ENCODE results near the gene SEBOX.
A peak's percentile ranks its signal among the peaks of the same experiment; 100 is the strongest.

Gene SEBOX

GRCh38 chr17:28364665-28365363 lies at the start of gene SEBOX:
TSS of gene SEBOX (minus strand) at chr17:28365199. CDS start at chr17:28365151, 48 bp downstream.
- no peaks in the 10 kb centered on the region for H3K27me3 ChIP-seq (ENCODE audit: control insufficient read depth, insufficient read depth, low read length)
- H3K4me3 ChIP-seq (ENCODE audit: low read depth, low read length) = no peak within 1 kb of the TSS
- H3K9ac ChIP-seq (ENCODE audit: low read length) = no peak within 1 kb of the TSS
- H3K36me3 ChIP-seq (ENCODE audit: control insufficient read depth, insufficient read depth, low read length) = peaks cover 49% of the 10 kb centered on the region
- H3K9me3 ChIP-seq (ENCODE audit: control insufficient read depth, insufficient read depth, low read depth, low read length) = no peaks in the 10 kb centered on the region
- H3K4me1 ChIP-seq (ENCODE audit: control insufficient read depth, insufficient read depth, low read length) = peaks cover 1% of the 10 kb centered on the region
- no peak within 1 kb of the TSS for H3K27ac ChIP-seq (ENCODE audit: low read depth, low read length)

- Histone ChIP-seq H3K27me3 (ENCODE audit: control insufficient read depth, insufficient read depth, low read length) (peaks cover 35% of the 10 kb centered on the region), H3K4me1 (ENCODE audit: control insufficient read depth, insufficient read depth, low read length) (peaks cover 23% of the 10 kb centered on the region), H3K36me3 (ENCODE audit: control insufficient read depth, insufficient read depth, low read length) (no peaks in the 10 kb centered on the region), H3K4me3 (ENCODE audit: low read depth, low read length) (no peak overlapping the region), H3K9ac (ENCODE audit: low read length) (no peak overlapping the region), H3K27ac (ENCODE audit: low read depth, low read length) (no peak overlapping the region), H3K9me3 (ENCODE audit: control insufficient read depth, insufficient read depth, low read depth, low read length) (no peaks in the 10 kb centered on the region)
Measured at GRCh38 chr17:28413804-28414203, 48.8 kb upstream of the SEBOX start.

GRCh38 chr17:28412099-28412498 lies 47.1 kb upstream of the SEBOX start:
- no peak overlapping the region for H3K27ac ChIP-seq (ENCODE audit: low read depth, low read length)
- H3K27me3 ChIP-seq (ENCODE audit: control insufficient read depth, insufficient read depth, low read length) = peaks cover 30% of the 10 kb centered on the region
- no peak overlapping the region for H3K4me3 ChIP-seq (ENCODE audit: low read depth, low read length)
- no peak overlapping the region for H3K9ac ChIP-seq (ENCODE audit: low read length)
- no peaks in the 10 kb centered on the region for H3K9me3 ChIP-seq (ENCODE audit: control insufficient read depth, insufficient read depth, low read depth, low read length)
- no peaks in the 10 kb centered on the region for H3K36me3 ChIP-seq (ENCODE audit: control insufficient read depth, insufficient read depth, low read length)
- peaks cover 40% of the 10 kb centered on the region for H3K4me1 ChIP-seq (ENCODE audit: control insufficient read depth, insufficient read depth, low read length)

GRCh38 chr17:28407974-28408306 lies 42.9 kb upstream of the SEBOX start:
- Histone ChIP-seq H3K27ac (ENCODE audit: low read depth, low read length) (no peak overlapping the region), H3K27me3 (ENCODE audit: control insufficient read depth, insufficient read depth, low read length) (peaks cover 27% of the 10 kb centered on the region), H3K9ac (ENCODE audit: low read length) (peak overlapping the region; percentile 3), H3K36me3 (ENCODE audit: control insufficient read depth, insufficient read depth, low read length) (no peaks in the 10 kb centered on the region), H3K4me1 (ENCODE audit: control insufficient read depth, insufficient read depth, low read length) (peaks cover 62% of the 10 kb centered on the region), H3K4me3 (ENCODE audit: low read depth, low read length) (peak overlapping the region; percentile 7; the same call in 1 of the 2 replicates), H3K9me3 (ENCODE audit: control insufficient read depth, insufficient read depth, low read depth, low read length) (no peaks in the 10 kb centered on the region)

GRCh38 chr17:28407130-28407973 lies 42.4 kb upstream of the SEBOX start:
- Histone ChIP-seq H3K4me3 (ENCODE audit: low read depth, low read length) (peak overlapping the region; percentile 7; the same call in 1 of the 2 replicates), H3K36me3 (ENCODE audit: control insufficient read depth, insufficient read depth, low read length) (no peaks in the 10 kb centered on the region), H3K4me1 (ENCODE audit: control insufficient read depth, insufficient read depth, low read length) (peaks cover 66% of the 10 kb centered on the region), H3K9me3 (ENCODE audit: control insufficient read depth, insufficient read depth, low read depth, low read length) (no peaks in the 10 kb centered on the region), H3K27ac (ENCODE audit: low read depth, low read length) (no peak overlapping the region), H3K9ac (ENCODE audit: low read length) (peak overlapping the region; percentile 18), H3K27me3 (ENCODE audit: control insufficient read depth, insufficient read depth, low read length) (peaks cover 31% of the 10 kb centered on the region)

GRCh38 chr17:28406473-28406814 lies 41.4 kb upstream of the SEBOX start:
- Histone ChIP-seq H3K9ac (ENCODE audit: low read length) (peak overlapping the region; percentile 47), H3K27ac (ENCODE audit: low read depth, low read length) (no peak overlapping the region), H3K4me3 (ENCODE audit: low read depth, low read length) (peak overlapping the region; percentile 73)

GRCh38 chr17:28405632-28406472 lies 40.9 kb upstream of the SEBOX start, which contains the start of gene SLC46A1:
TSS of gene SLC46A1 (minus strand) at chr17:28406212. CDS start at chr17:28406114, 98 bp downstream.
- Histone ChIP-seq H3K27me3 (ENCODE audit: control insufficient read depth, insufficient read depth, low read length) (peaks cover 38% of the 10 kb centered on the region), H3K9me3 (ENCODE audit: control insufficient read depth, insufficient read depth, low read depth, low read length) (no peaks in the 10 kb centered on the region), H3K4me3 (ENCODE audit: low read depth, low read length) (peak within 1 kb of the TSS; percentile 73), H3K9ac (ENCODE audit: low read length) (peak within 1 kb of the TSS; percentile 67), H3K36me3 (ENCODE audit: control insufficient read depth, insufficient read depth, low read length) (no peaks in the 10 kb centered on the region), H3K27ac (ENCODE audit: low read depth, low read length) (no peak within 1 kb of the TSS; the same call in 1 of the 2 replicates), H3K4me1 (ENCODE audit: control insufficient read depth, insufficient read depth, low read length) (peaks cover 63% of the 10 kb centered on the region)

More at GRCh38 chr17:28406473-28406814, 41.4 kb upstream of the SEBOX start:
- H3K4me1 ChIP-seq (ENCODE audit: control insufficient read depth, insufficient read depth, low read length) = peaks cover 66% of the 10 kb centered on the region
- H3K27me3 ChIP-seq (ENCODE audit: control insufficient read depth, insufficient read depth, low read length) = peaks cover 36% of the 10 kb centered on the region
- no peaks in the 10 kb centered on the region for H3K36me3 ChIP-seq (ENCODE audit: control insufficient read depth, insufficient read depth, low read length)
- no peaks in the 10 kb centered on the region for H3K9me3 ChIP-seq (ENCODE audit: control insufficient read depth, insufficient read depth, low read depth, low read length)

GRCh38 chr17:28404812-28405570 lies 40.0 kb upstream of the SEBOX start:
- H3K27ac ChIP-seq (ENCODE audit: low read depth, low read length) = no peak overlapping the region; the same call in 1 of the 2 replicates
- peaks cover 63% of the 10 kb centered on the region for H3K4me1 ChIP-seq (ENCODE audit: control insufficient read depth, insufficient read depth, low read length)
- H3K4me3 ChIP-seq (ENCODE audit: low read depth, low read length) = peak overlapping the region; percentile 73

GRCh38 chr17:28404461-28404811 lies 39.4 kb upstream of the SEBOX start:
- Histone ChIP-seq H3K36me3 (ENCODE audit: control insufficient read depth, insufficient read depth, low read length) (peaks cover 1% of the 10 kb centered on the region; the same call in 1 of the 2 replicates), H3K4me3 (ENCODE audit: low read depth, low read length) (no peak overlapping the region; the same call in 1 of the 2 replicates), H3K27ac (ENCODE audit: low read depth, low read length) (no peak overlapping the region), H3K27me3 (ENCODE audit: control insufficient read depth, insufficient read depth, low read length) (peaks cover 43% of the 10 kb centered on the region), H3K4me1 (ENCODE audit: control insufficient read depth, insufficient read depth, low read length) (peaks cover 62% of the 10 kb centered on the region), H3K9me3 (ENCODE audit: control insufficient read depth, insufficient read depth, low read depth, low read length) (no peaks in the 10 kb centered on the region), H3K9ac (ENCODE audit: low read length) (no peak overlapping the region)

More at GRCh38 chr17:28404812-28405570, 40.0 kb upstream of the SEBOX start:
- Histone ChIP-seq H3K27me3 (ENCODE audit: control insufficient read depth, insufficient read depth, low read length) (peaks cover 42% of the 10 kb centered on the region), H3K9me3 (ENCODE audit: control insufficient read depth, insufficient read depth, low read depth, low read length) (no peaks in the 10 kb centered on the region), H3K36me3 (ENCODE audit: control insufficient read depth, insufficient read depth, low read length) (no peaks in the 10 kb centered on the region; the same call in 1 of the 2 replicates), H3K9ac (ENCODE audit: low read length) (peak overlapping the region; percentile 59)

- no peak overlapping the region for H3K27ac ChIP-seq (ENCODE audit: low read depth, low read length)
- H3K4me3 ChIP-seq (ENCODE audit: low read depth, low read length) = no peak overlapping the region
- peaks cover 47% of the 10 kb centered on the region for H3K27me3 ChIP-seq (ENCODE audit: control insufficient read depth, insufficient read depth, low read length)
- H3K36me3 ChIP-seq (ENCODE audit: control insufficient read depth, insufficient read depth, low read length) = peaks cover 6% of the 10 kb centered on the region; the same call in 1 of the 2 replicates
- no peaks in the 10 kb centered on the region for H3K9me3 ChIP-seq (ENCODE audit: control insufficient read depth, insufficient read depth, low read depth, low read length)
- peaks cover 60% of the 10 kb centered on the region for H3K4me1 ChIP-seq (ENCODE audit: control insufficient read depth, insufficient read depth, low read length)
- no peak overlapping the region for H3K9ac ChIP-seq (ENCODE audit: low read length)
Measured at GRCh38 chr17:28404007-28404406, 39.0 kb upstream of the SEBOX start.

Data from HUES6 (cell line).